Activated B cell treated with CpG ODN at 0.5 μM for 24 hours (primary cell): ENCODE results near the gene ZNF805. TPM values are rescaled to one million over a fixed set of nuclear protein-coding genes. Genes with fewer than 3 reads are reported as not detected.

Experiments
- ATAC-seq: fragments of 200-7000 bp; cut with Tn5 transposase; one replicate; pipeline ENCODE4 v1.10.0; 2021; ENCODE audit warnings: low read depth, mild to moderate bottlenecking, moderate library complexity
- CTCF ChIA-PET: fragments of 350-600 bp; sonication (Branson Sonifier 250); formaldehyde crosslinking; loops from one replicate; lab custom pipeline; 2021; ENCODE audit warnings: antibody characterized with exemption; lab: Charles Lee
- POLR2A ChIA-PET: fragments of 350-600 bp; sonication (Branson Sonifier 250); formaldehyde crosslinking; loops from one replicate; lab custom pipeline; 2021; ENCODE audit warnings: antibody characterized with exemption; lab: Charles Lee
- DNase-seq: peaks from one replicate; pipeline ENCODE4 v3.0.0; 2022
- H3K27ac Mint-ChIP-seq: one replicate; pipeline ENCODE4 v1.8.0; 2020; ENCODE audit warnings: mixed read lengths
- H3K27me3 Mint-ChIP-seq: one replicate; pipeline ENCODE4 v1.8.0; 2021; ENCODE audit warnings: mixed read lengths
- H3K36me3 Mint-ChIP-seq: one replicate; pipeline ENCODE4 v1.8.0; 2021; ENCODE audit warnings: low read depth, mixed read lengths
- H3K4me1 Mint-ChIP-seq: one replicate; pipeline ENCODE4 v1.8.0; 2021; ENCODE audit warnings: mixed read lengths
- H3K4me3 Mint-ChIP-seq: one replicate; pipeline ENCODE4 v1.8.0; 2020; ENCODE audit warnings: mild to moderate bottlenecking, mixed read lengths
- H3K9me3 Mint-ChIP-seq: one replicate; pipeline ENCODE4 v1.8.0; 2020; ENCODE audit warnings: mixed read lengths
- CTCF ChIP-seq: fragments of 200-600 bp; IDR thresholded peaks from one replicate; pipeline ENCODE4 v1.8.0; 2022; ENCODE audit warnings: antibody characterized with exemption, mild to moderate bottlenecking
- intact Hi-C: fragments of 100-400 bp; cut with micrococcal nuclease; formaldehyde crosslinking; loops from one replicate; pipeline ENCODE4 v1.15.1; 2024
- total RNA-seq: library from RNA; stranded (reverse); gene quantifications from 2 replicates; pipeline ENCODE4 v1.2.3, GENCODE V29; 2022

Gene ZNF805
- total RNA-seq, 1 donor from 2014 or later, result 25.9 TPM

- ATAC-seq (no peak), DNase-seq (no peak)
- Mint-ChIP-seq H3K4me1 (peaks cover 12% of the 10 kb centered on the region), H3K4me3 (no peak overlapping the region), H3K36me3 (peaks cover 85% of the 10 kb centered on the region), H3K27ac (no peak overlapping the region), H3K9me3 (no peaks in the 10 kb centered on the region), H3K27me3 (no peaks in the 10 kb centered on the region)
- intact Hi-C loops, result no loop called here
- POLR2A ChIA-PET, result no interaction called here
- TF ChIP-seq CTCF, result no peak
- CTCF ChIA-PET, result no interaction called here
Measured at GRCh38 chr19:57202160-57202559, 38.3 kb upstream of the ZNF805 start.

- Mint-ChIP-seq H3K9me3 (no peaks in the 10 kb centered on the region), H3K27ac (no peak overlapping the region), H3K4me1 (peaks cover 4% of the 10 kb centered on the region), H3K4me3 (no peak overlapping the region), H3K27me3 (no peaks in the 10 kb centered on the region), H3K36me3 (peaks cover 75% of the 10 kb centered on the region)
- no peak for TF ChIP-seq CTCF
- no peak for ATAC-seq
- ChIA-PET CTCF (no interaction called here), POLR2A (no interaction called here)
- DNase-seq, result no peak
- intact Hi-C loops, result no loop called here
Measured at GRCh38 chr19:57210381-57210780, 30.1 kb upstream of the ZNF805 start.

GRCh38 chr19:57212109-57212508 is 28.3 kb upstream of the ZNF805 start:
- Mint-ChIP-seq H3K27me3 (no peaks in the 10 kb centered on the region), H3K9me3 (no peaks in the 10 kb centered on the region), H3K4me3 (no peak overlapping the region), H3K27ac (no peak overlapping the region), H3K4me1 (peaks cover 4% of the 10 kb centered on the region), H3K36me3 (peaks cover 74% of the 10 kb centered on the region)
- intact Hi-C loops, result no loop called here
- DNase-seq (no peak), ATAC-seq (no peak)
- TF ChIP-seq CTCF, result no peak
- CTCF ChIA-PET, result no interaction called here
- POLR2A ChIA-PET, result no interaction called here

- Mint-ChIP-seq H3K27ac (no peak overlapping the region), H3K4me3 (no peak overlapping the region), H3K4me1 (no peaks in the 10 kb centered on the region), H3K9me3 (no peaks in the 10 kb centered on the region), H3K36me3 (no peaks in the 10 kb centered on the region), H3K27me3 (no peaks in the 10 kb centered on the region)
- no peak for ATAC-seq
- TF ChIP-seq CTCF, result no peak
- intact Hi-C loops, result no loop called here
- ChIA-PET POLR2A (no interaction called here), CTCF (no interaction called here)
- no peak for DNase-seq
Measured at GRCh38 chr19:57227502-57227901, 12.9 kb upstream of the ZNF805 start.

GRCh38 chr19:57231686-57232085 is 8.7 kb upstream of the ZNF805 start:
- H3K27ac Mint-ChIP-seq, result no peak overlapping the region
- no peak overlapping the region for H3K4me3 Mint-ChIP-seq

More at GRCh38 chr19:57231686-57232085, 8.7 kb upstream of the ZNF805 start:
- Mint-ChIP-seq H3K27me3 (no peaks in the 10 kb centered on the region), H3K36me3 (no peaks in the 10 kb centered on the region), H3K9me3 (no peaks in the 10 kb centered on the region), H3K4me1 (peaks cover 8% of the 10 kb centered on the region)
- ATAC-seq (no peak), DNase-seq (no peak)
- CTCF ChIA-PET, result no interaction called here
- intact Hi-C loops, result no loop called here
- POLR2A ChIA-PET, result no interaction called here
- no peak for TF ChIP-seq CTCF
